WTC11 (cell line): ENCODE data around the gene SPNS2. TPM values are rescaled to one million over a fixed set of nuclear protein-coding genes. Genes with fewer than 3 reads are reported as not detected.

Experiments
- ATAC-seq: fragments of 200-7000 bp; cut with Tn5 transposase; 2 replicates; pipeline ENCODE4 v1.10.0; 2021; ENCODE audit warnings: mild to moderate bottlenecking, moderate library complexity
- CTCF ChIA-PET: fragments of 300-600 bp; sonication (Branson Sonifier 250); formaldehyde crosslinking; loops from one replicate; lab custom pipeline; 2021; ENCODE audit warnings: antibody characterized with exemption; lab: Charles Lee
- POLR2A ChIA-PET: fragments of 350-600 bp; sonication (Branson Sonifier 250); formaldehyde crosslinking; loops from one replicate; lab custom pipeline; 2021; ENCODE audit warnings: antibody characterized with exemption; lab: Charles Lee
- DNase-seq: peaks from one replicate; pipeline ENCODE4 v3.0.0; 2021; ENCODE audit warnings: low spot score
- H3K27ac Mint-ChIP-seq: 2 replicates; pipeline ENCODE4 v1.8.0; 2021; ENCODE audit warnings: mixed read lengths
- H3K27me3 Mint-ChIP-seq: 2 replicates; pipeline ENCODE4 v1.8.0; 2021; ENCODE audit warnings: low read depth, mild to moderate bottlenecking, moderate library complexity, mixed read lengths
- H3K36me3 Mint-ChIP-seq: 2 replicates; pipeline ENCODE4 v1.8.0; 2021; ENCODE audit warnings: mixed read lengths
- H3K4me1 Mint-ChIP-seq: 2 replicates; pipeline ENCODE4 v1.8.0; 2022; ENCODE audit warnings: mixed read lengths
- H3K4me3 Mint-ChIP-seq: 2 replicates; pipeline ENCODE4 v1.8.0; 2021; ENCODE audit warnings: mild to moderate bottlenecking, moderate library complexity, mixed read lengths
- H3K9me3 Mint-ChIP-seq: 2 replicates; pipeline ENCODE4 v1.8.0; 2021; ENCODE audit warnings: mixed read lengths
- ATF1 ChIP-seq: sonication (generic); formaldehyde crosslinking; IDR thresholded peaks from 2 replicates; pipeline ENCODE4 v1.8.1; 2023; ENCODE audit warnings: mild to moderate bottlenecking, moderate library complexity, missing genetic modification reagents
- CREM ChIP-seq: sonication (generic); formaldehyde crosslinking; IDR thresholded peaks from 2 replicates; pipeline ENCODE4 v1.8.1; 2022; ENCODE audit warnings: mild to moderate bottlenecking, missing genetic modification reagents, moderate library complexity
- E2F5 ChIP-seq: sonication (generic); formaldehyde crosslinking; IDR thresholded peaks from 2 replicates; pipeline ENCODE4 v1.8.1; 2022; ENCODE audit warnings: mild to moderate bottlenecking, moderate library complexity, missing genetic modification reagents
- ESRRA ChIP-seq: sonication (generic); formaldehyde crosslinking; IDR thresholded peaks from 2 replicates; pipeline ENCODE4 v1.8.1; 2022; ENCODE audit warnings: mild to moderate bottlenecking, missing genetic modification reagents, borderline replicate concordance
- GRHL2 ChIP-seq: fragments of 250-450 bp; sonication (Bioruptor Pico); IDR thresholded peaks from 2 replicates; pipeline ENCODE4 v1.8.0; 2022; ENCODE audit warnings: mild to moderate bottlenecking, moderate library complexity; ENCODE audit not compliant: insufficient replicate concordance, severe bottlenecking
- PRRX2 ChIP-seq: fragments of 250-450 bp; sonication (Bioruptor Pico); IDR thresholded peaks from 2 replicates; pipeline ENCODE4 v1.8.0; 2021; ENCODE audit warnings: mild to moderate bottlenecking
- RORB ChIP-seq: fragments of 250-450 bp; sonication (Bioruptor Pico); IDR thresholded peaks from 2 replicates; pipeline ENCODE4 v1.9.0; 2021; ENCODE audit warnings: mild to moderate bottlenecking
- SP1 ChIP-seq: sonication (generic); formaldehyde crosslinking; conservative IDR thresholded peaks from 2 replicates; pipeline ENCODE4 v1.8.1; 2022; ENCODE audit warnings: missing genetic modification reagents
- TEAD1 ChIP-seq: sonication (generic); formaldehyde crosslinking; IDR thresholded peaks from 2 replicates; pipeline ENCODE4 v1.8.0; 2022; ENCODE audit warnings: mild to moderate bottlenecking, missing genetic modification reagents
- ZNF121 ChIP-seq: sonication (generic); formaldehyde crosslinking; IDR thresholded peaks from 2 replicates; pipeline ENCODE4 v1.8.0; 2023; ENCODE audit warnings: missing genetic modification reagents
- ZNF138 ChIP-seq: sonication (generic); formaldehyde crosslinking; conservative IDR thresholded peaks from 2 replicates; pipeline ENCODE4 v1.8.1; 2022; ENCODE audit warnings: mild to moderate bottlenecking, moderate library complexity, missing genetic modification reagents
- ZNF219 ChIP-seq: sonication (generic); formaldehyde crosslinking; IDR thresholded peaks from 2 replicates; pipeline ENCODE4 v1.8.0; 2023; ENCODE audit warnings: missing genetic modification reagents, mild to moderate bottlenecking, borderline replicate concordance
- ZNF232 ChIP-seq: sonication (generic); formaldehyde crosslinking; IDR thresholded peaks from 2 replicates; pipeline ENCODE4 v1.8.0; 2022; ENCODE audit warnings: mild to moderate bottlenecking, missing genetic modification reagents
- ZNF263 ChIP-seq: sonication (generic); formaldehyde crosslinking; IDR thresholded peaks from 2 replicates; pipeline ENCODE4 v1.8.1; 2022; ENCODE audit warnings: low read depth, mild to moderate bottlenecking, moderate library complexity, missing genetic modification reagents
- ZNF317 ChIP-seq: sonication (generic); formaldehyde crosslinking; IDR thresholded peaks from 2 replicates; pipeline ENCODE4 v1.8.1; 2023; ENCODE audit warnings: low read depth, mild to moderate bottlenecking, moderate library complexity, missing genetic modification reagents, borderline replicate concordance
- ZNF425 ChIP-seq: fragments of 250-450 bp; sonication (Bioruptor Pico); conservative IDR thresholded peaks from 2 replicates; pipeline ENCODE4 v1.9.0; 2021; ENCODE audit warnings: mild to moderate bottlenecking
- total RNA-seq: library from RNA; stranded (reverse); gene quantifications from 3 replicates; pipeline ENCODE4 v1.2.3, GENCODE V29; 2021
- TF ChIP-seq, protein P1 (sequence below): sonication (generic); formaldehyde crosslinking; IDR thresholded peaks from 2 replicates; pipeline ENCODE4 v1.8.0; 2022; ENCODE audit warnings: mild to moderate bottlenecking, missing genetic modification reagents
- TF ChIP-seq, protein P2 (sequence below): fragments of 250-450 bp; sonication (Bioruptor Pico); IDR thresholded peaks from 2 replicates; pipeline ENCODE4 v1.9.0; 2021; ENCODE audit warnings: mild to moderate bottlenecking, borderline replicate concordance

Gene SPNS2
- total RNA-seq, 1 experiment from 2014 or later: 0.87 TPM

GRCh38 chr17:4529533-4530152, 31.0 kb downstream of the SPNS2 start:
- H3K4me3 Mint-ChIP-seq: no peak overlapping the region
- no peak overlapping the region for H3K27ac Mint-ChIP-seq
- DNase-seq: no peak
- POLR2A ChIA-PET: no interaction called here
- CTCF ChIA-PET: interaction anchor here (0.6 kb wide), 1 partner anchor 108 kb away, joined by 3 read pairs; no protein-coding TSS in a partner anchor
- ATAC-seq: no peak
- no peaks in the 10 kb centered on the region for H3K36me3 Mint-ChIP-seq
- no peaks in the 10 kb centered on the region for H3K9me3 Mint-ChIP-seq
- H3K27me3 Mint-ChIP-seq: peaks cover 97% of the 10 kb centered on the region
- peaks cover 10% of the 10 kb centered on the region for H3K4me1 Mint-ChIP-seq
- TF ChIP-seq E2F5 (CRISPR knock-in tag) (no peak), SP1 (no peak), GRHL2 (CRISPR knock-in tag) (no peak), TEAD1 (no peak), RORB (CRISPR knock-in tag) (no peak), ATF1 (CRISPR knock-in tag) (no peak), ESRRA (no peak)

DNA sequence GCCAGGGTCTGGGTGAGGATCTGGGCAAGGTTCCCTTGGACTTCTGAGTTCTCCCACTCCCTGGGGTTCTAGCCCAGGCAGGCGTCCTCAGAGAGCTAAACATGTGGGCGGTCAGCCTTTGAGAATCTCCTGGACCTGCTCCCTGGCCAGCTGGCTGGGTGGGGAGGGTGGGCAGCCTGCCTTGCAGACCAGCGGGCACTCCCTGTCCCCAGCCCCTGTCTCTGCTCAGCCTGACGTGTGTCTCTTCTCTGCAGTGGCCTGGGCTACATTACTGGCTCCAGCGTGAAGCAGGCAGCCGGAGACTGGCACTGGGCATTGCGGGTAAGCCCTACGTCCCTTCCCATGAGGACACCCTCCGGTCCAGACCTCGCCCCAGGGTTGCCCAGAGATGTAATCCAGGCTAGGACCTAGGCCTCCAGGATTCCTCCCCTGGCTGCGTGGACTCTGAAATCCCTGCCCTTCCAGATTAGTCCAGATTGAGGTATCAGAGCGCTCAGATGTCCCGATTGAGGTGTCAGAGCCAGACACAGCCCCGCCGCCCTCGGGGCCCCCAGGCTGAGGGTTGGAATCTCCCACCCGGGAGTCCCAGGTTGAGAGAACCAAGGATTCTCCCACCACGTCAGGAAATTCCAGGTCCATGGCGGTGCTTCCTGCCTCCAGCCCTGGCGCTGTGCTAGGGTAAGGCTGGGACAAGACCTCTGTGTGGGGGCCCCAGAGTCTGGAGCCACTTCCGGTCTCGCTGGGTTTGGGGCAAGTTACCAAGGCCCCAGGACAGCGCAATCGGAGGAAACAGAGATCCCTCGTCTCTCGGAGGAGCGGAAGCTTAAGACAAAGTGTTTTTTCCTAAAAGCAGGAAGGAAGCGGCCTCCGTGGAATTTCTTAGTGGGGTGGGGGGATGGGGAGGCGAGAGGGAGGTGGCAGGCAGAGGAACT, 32.4 kb downstream of the SPNS2 start:
- H3K27ac Mint-ChIP-seq: no peak overlapping the region
- H3K4me1 Mint-ChIP-seq: peaks cover 16% of the 10 kb centered on the region
- DNase-seq (no peak), ATAC-seq (no peak)
- ChIA-PET CTCF (no interaction called here), POLR2A (interaction anchor here (0.6 kb wide), 1 partner anchor 895 kb away, joined by 6 read pairs; the partner anchor contains the start of genes CTNS and SHPK)
- H3K36me3 Mint-ChIP-seq: no peaks in the 10 kb centered on the region
- no peak overlapping the region for H3K4me3 Mint-ChIP-seq
- H3K9me3 Mint-ChIP-seq: no peaks in the 10 kb centered on the region
- H3K27me3 Mint-ChIP-seq: peaks cover 88% of the 10 kb centered on the region
- TF ChIP-seq ZNF232 (CRISPR knock-in tag) (no peak), ZNF317 (no peak), ZNF263 (CRISPR knock-in tag) (no peak), ZNF219 (CRISPR knock-in tag) (no peak), ZNF425 (CRISPR knock-in tag) (no peak), ZNF121 (CRISPR knock-in tag) (no peak), ZNF138 (CRISPR knock-in tag) (no peak), PRRX2 (no peak), CREM (no peak)
- TF ChIP-seq, protein P1, sequence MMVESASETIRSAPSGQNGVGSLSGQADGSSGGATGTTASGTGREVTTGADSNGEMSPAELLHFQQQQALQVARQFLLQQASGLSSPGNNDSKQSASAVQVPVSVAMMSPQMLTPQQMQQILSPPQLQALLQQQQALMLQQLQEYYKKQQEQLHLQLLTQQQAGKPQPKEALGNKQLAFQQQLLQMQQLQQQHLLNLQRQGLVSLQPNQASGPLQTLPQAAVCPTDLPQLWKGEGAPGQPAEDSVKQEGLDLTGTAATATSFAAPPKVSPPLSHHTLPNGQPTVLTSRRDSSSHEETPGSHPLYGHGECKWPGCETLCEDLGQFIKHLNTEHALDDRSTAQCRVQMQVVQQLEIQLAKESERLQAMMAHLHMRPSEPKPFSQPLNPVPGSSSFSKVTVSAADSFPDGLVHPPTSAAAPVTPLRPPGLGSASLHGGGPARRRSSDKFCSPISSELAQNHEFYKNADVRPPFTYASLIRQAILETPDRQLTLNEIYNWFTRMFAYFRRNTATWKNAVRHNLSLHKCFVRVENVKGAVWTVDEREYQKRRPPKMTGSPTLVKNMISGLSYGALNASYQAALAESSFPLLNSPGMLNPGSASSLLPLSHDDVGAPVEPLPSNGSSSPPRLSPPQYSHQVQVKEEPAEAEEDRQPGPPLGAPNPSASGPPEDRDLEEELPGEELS (CRISPR knock-in tag): no peak
- TF ChIP-seq, protein P2, sequence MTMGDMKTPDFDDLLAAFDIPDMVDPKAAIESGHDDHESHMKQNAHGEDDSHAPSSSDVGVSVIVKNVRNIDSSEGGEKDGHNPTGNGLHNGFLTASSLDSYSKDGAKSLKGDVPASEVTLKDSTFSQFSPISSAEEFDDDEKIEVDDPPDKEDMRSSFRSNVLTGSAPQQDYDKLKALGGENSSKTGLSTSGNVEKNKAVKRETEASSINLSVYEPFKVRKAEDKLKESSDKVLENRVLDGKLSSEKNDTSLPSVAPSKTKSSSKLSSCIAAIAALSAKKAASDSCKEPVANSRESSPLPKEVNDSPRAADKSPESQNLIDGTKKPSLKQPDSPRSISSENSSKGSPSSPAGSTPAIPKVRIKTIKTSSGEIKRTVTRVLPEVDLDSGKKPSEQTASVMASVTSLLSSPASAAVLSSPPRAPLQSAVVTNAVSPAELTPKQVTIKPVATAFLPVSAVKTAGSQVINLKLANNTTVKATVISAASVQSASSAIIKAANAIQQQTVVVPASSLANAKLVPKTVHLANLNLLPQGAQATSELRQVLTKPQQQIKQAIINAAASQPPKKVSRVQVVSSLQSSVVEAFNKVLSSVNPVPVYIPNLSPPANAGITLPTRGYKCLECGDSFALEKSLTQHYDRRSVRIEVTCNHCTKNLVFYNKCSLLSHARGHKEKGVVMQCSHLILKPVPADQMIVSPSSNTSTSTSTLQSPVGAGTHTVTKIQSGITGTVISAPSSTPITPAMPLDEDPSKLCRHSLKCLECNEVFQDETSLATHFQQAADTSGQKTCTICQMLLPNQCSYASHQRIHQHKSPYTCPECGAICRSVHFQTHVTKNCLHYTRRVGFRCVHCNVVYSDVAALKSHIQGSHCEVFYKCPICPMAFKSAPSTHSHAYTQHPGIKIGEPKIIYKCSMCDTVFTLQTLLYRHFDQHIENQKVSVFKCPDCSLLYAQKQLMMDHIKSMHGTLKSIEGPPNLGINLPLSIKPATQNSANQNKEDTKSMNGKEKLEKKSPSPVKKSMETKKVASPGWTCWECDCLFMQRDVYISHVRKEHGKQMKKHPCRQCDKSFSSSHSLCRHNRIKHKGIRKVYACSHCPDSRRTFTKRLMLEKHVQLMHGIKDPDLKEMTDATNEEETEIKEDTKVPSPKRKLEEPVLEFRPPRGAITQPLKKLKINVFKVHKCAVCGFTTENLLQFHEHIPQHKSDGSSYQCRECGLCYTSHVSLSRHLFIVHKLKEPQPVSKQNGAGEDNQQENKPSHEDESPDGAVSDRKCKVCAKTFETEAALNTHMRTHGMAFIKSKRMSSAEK (CRISPR knock-in tag): no peak
